Measurements from ENCODE around the gene SOX6.
"Not testable (repeated sequence)": the region's sequence is repeated elsewhere in the genome, so short reads cannot be mapped to it uniquely, and the experiment has no call there.

Gene SOX6

GRCh38 chr11:16088774-16089173 is 267.6 kb downstream of the SOX6 start:
- DNase-seq: no peak

DNA sequence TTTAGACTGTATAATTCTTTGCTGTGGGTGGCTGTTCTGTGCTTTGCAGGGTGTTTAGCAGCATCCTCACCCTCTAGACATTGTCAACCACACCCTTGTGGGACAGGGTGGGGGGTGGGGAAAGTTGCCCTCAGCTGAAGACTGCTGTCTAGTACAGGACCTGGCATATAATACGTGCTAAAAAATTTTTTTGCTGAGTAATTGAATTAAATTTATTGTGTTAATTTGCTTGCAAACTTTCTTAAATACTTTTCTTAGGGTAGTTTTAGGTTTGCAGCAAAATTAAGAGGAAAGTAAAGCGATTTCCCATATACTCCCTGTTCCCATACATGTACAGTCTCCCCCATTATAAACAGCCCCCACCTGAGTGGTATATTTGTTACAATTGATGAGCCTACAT is 268.5 kb downstream of the SOX6 start:
- no peak for DNase-seq

DNA sequence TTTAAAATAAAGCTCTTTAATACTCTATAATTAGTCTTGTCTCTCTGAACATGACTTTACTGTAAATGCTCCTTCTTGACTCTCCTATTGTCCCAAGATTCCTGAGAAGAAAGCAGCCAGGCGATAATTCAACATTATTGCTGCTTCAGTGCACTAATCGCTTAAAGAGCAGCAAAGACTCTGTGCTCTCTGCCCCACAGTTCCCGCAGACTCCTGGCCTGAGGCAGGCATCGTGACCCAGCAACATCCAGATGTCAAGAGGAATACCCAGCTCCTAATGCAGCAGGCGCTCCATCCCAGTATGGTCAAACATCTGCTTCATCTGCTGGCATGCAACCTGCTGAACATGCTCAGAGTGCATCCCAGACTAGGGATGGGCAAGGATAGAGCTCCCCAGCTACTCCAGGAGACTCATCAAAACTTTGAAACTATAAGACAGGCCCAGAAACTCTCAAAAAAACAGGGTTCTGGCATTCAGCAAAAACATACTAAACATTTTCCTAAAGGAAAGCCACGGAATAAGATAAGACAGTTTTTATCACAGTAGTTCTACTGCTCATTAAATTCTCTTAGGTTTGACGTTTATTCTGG is 270.0 kb downstream of the SOX6 start:
- no peak for DNase-seq

- DNase-seq: no peak
Observed at GRCh38 chr11:16082095-16083055, 274.0 kb downstream of the SOX6 start.

GRCh38 chr11:16081382-16082094 is 274.8 kb downstream of the SOX6 start:
- DNase-seq: no peak

DNA sequence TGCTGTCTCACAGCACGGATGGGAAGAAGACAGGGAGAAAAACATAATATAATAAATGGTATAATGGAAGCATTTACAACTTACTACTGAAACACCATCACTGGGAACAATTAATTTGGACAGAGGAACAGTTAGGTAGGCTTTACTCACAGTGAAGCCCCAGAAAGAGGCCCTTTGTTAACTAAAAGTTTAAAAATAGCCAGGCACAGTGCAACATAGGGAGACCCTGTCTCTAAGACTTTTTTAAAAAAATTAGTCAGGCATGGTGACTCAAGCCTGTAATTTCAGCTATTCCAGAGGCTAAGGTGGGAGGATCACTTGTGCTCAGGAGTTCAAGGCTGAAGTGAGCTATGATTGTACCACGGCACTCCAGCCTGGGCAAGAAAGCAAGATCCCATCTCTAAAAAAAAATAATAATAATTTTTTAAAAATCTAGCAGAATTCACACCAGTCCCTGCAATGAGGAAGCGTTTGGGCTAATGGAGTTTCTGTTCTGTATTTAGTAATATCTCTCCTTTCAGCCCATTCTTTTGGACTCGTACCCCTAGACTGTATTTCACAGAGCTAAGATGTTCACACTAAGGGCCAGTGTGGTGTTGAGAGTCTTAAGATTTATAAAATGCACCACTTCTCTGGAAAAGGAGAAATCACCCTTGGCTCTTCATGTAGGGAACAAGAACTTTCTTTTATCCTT is 275.5 kb downstream of the SOX6 start:
- no peak for DNase-seq

DNA sequence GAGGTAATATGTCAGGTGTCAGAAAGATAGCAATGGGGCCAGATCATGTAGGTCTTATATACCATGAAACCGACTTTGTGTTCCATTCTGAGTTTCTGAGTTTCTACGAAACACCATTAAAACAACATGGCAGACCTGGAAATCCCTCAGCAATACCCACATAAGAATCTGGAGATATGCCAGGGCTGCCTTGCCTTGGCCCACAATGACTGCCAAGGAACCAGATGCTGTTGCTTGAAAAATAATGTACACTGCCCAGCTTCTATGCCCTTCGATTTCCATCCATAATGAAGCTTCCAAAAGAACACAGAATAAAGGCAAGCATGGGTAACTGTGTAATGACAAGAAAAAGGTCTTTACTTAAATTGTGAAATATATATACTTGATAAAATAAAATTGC is 277.4 kb downstream of the SOX6 start:
- no peak for DNase-seq

- DNase-seq: no peak
Observed at GRCh38 chr11:16070573-16070972, 285.8 kb downstream of the SOX6 start.

DNA sequence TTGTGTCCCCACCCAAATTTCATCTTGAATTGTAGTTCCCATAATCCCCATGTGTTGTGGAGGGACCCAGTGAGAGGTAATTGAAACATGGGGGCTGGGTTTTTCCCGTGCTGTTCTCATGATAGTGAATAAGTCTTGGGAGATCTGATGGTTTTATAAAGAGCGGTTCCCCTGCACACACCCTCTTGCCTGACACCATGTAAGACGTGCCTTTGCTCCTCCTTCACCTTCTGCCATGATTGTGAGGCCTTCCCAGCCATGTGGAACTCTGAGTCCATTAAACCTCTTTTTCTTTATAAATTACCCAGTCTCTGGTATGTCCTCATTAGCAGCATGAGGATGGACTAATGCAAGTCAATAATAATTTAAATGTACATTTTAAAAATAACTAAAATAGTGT is 289.1 kb downstream of the SOX6 start:
- DNase-seq: not testable (repeated sequence)

DNA sequence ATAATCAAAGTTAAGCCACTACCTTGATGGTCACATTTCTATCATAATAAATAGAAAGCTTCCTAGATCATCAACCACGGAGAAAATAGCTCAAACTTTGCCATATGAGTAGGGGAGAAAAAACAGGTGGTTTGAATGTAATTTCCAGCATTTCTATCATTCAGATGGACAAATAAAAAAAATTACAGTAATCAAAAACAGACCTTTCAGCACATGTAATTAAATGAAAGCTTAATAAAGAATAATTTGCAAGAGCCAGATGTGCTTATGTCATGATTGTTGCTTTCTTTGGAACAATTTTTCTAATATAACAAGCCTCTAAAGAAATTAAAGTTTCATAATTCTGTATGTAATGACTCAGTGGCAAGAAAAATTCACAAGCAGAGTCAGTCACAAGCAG is 297.0 kb downstream of the SOX6 start:
- DNase-seq: no peak

DNA sequence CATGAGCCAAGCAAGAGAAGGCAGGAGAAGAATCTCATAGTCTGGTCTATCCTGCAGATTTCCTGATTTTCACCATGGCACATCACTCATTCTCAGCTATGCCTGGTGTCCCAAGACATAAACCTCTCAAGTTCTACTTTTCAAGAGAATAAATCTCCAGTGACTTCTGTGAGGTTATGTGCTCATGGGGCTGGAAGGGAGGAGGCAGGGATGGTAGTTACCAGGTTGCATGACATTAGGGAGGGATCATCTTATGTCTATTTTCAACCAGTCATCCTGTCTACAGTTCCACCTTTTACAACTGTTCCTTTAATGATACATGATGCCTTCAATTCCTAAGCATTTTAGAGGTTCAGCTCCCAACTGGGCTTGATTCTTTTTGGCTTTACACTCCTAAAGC is 297.7 kb downstream of the SOX6 start:
- DNase-seq: no peak

- no peak for DNase-seq
Observed at GRCh38 chr11:16052750-16053149, 303.6 kb downstream of the SOX6 start.

DNA sequence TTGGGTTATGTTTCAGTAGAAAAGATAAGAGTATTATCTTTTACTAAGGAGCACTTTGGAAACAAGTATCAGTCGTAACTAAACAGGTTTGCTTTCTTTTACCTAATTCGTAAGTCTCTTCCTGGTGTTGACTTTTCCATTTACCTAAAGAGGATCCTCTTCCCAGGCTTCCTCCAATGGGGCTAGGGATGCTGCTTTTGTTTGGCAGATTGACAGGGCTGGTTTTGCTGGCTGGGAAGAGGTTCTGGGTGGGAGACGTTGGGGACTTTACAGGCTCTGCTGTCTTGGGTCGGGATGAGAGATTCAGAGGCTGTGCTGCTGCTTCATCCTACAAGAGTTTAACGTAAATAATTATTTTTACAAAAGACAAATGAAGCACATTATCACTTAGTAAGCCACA is 306.7 kb downstream of the SOX6 start:
- DNase-seq: no peak

GRCh38 chr11:16047073-16047472 is 309.3 kb downstream of the SOX6 start:
- DNase-seq: peak; percentile 10

GRCh38 chr11:16043617-16044016 is 312.7 kb downstream of the SOX6 start:
- no peak for DNase-seq

GRCh38 chr11:16041207-16041606 is 315.1 kb downstream of the SOX6 start:
- no peak for DNase-seq

- DNase-seq: no peak
Observed at GRCh38 chr11:16040151-16040550, 316.2 kb downstream of the SOX6 start.

DNA sequence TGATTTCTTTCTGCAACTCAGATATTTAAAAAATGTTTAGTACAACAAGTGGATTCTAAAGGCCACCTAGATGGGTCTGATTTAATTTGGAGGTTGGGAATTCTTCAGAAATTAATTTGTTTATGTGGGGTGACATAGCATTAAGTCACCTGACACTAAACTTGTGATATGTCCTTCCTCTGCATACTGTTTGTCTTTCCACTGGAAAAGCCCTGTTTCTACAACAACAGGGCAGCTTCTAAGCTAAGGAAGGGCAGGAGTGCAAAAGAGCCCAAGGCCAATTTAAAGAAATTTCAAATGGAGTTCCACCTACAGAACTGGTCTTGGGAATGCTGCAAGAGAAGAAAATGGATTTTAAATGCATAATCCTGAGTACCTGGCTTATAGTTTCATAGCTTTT is 319.2 kb downstream of the SOX6 start:
- DNase-seq: no peak

- DNase-seq: no peak
Observed at GRCh38 chr11:16036218-16036617, 320.1 kb downstream of the SOX6 start.

DNA sequence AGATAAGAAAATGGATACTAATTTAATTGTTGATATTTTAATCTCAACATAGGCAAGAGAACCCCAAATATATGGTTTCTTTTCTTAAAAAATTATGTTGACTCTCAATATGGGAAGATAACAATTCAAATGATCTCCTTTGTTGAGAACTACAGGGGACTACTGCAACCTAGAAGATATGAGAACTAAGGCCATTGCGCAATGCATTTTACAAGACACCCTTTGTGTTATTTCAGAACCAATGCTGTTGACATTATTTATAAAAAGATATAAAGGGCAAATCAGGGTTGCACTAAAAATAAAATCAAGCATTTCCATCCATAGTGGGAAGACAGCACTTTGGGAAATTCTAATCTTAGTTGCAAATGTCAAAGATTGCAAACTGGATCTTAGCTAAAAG is 322.3 kb downstream of the SOX6 start:
- peak; percentile 5 for DNase-seq

DNA sequence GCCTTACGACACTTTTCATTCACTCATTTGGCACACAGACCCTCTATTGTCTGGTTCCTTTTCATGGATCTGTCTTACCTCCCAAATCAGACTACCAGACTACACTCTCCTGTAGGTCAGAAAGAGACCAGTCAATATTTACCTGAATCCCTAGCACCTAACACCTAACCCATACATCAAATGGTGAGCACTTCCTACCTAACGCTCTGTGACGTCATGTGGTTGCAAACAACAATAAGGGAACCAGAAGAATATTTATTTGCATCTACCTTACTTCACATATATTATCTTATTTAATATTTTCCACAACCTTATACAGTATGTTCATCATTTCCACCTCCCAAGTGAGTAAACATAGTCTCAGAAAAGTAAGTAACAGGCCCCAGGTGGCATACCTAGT is 323.4 kb downstream of the SOX6 start:
- no peak for DNase-seq

DNA sequence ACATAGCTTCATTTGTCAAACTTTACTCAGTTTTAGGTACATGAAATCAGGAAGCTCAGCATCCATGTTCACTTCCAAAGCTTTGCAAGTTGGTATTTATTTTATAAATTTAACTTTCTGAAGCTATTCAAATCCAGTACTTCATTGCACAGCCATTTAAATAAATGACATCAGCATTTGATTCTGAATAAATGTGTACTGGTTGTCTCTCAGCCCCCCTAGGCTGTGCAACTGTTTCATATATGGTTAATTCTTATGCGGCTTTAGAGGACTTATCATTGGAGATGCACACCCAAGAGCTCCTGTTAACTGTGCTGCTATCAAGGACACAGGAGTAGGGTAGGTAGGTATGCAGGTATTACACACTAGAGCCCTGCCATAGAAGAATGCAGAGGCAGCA is 325.1 kb downstream of the SOX6 start:
- DNase-seq: no peak

DNA sequence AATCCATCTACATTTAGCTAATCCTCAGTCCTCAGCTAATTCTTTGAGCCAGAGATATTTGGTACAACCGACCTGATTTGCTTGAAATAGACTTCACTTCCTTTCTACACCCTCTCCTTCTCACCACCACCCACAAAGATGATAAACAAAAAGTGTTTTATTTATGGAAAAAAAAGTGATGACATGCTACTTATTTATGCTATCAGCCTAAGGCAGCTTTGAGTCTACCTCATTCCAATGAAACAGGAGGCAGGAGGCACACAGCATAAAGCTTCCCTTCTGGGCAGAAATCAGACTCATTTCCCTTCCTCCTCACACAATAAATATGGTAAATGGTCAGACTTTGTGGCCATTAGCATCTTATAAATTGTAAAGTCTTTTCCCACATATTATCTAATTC is 325.7 kb downstream of the SOX6 start:
- peak; percentile 11 for DNase-seq
